D721Med (cell line): ENCODE measurements around the gene LMOD3.

Experiments
- DNase-seq: peaks from one replicate; pipeline ENCODE4 v3.0.0; 2011; ENCODE audit warnings: low spot score; ENCODE audit not compliant: insufficient read length
- FAIRE-seq: peaks from 2 replicates; lab custom pipeline; 2011; peaks lifted over from hg19 to GRCh38; lab: Jason Lieb, UNC
- CTCF ChIP-seq: IDR thresholded peaks from 2 replicates; pipeline ENCODE4 v1.5.1; 2012; ENCODE audit warnings: mild to moderate bottlenecking, control low read depth; ENCODE audit not compliant: insufficient read depth; ENCODE audit errors: missing control alignments

LMOD3 gene

GRCh38 chr3:69118555-69118954, 3.8 kb downstream of the LMOD3 start:
- no peak for FAIRE-seq
- TF ChIP-seq CTCF, result no peak
- DNase-seq, result no peak

DNA sequence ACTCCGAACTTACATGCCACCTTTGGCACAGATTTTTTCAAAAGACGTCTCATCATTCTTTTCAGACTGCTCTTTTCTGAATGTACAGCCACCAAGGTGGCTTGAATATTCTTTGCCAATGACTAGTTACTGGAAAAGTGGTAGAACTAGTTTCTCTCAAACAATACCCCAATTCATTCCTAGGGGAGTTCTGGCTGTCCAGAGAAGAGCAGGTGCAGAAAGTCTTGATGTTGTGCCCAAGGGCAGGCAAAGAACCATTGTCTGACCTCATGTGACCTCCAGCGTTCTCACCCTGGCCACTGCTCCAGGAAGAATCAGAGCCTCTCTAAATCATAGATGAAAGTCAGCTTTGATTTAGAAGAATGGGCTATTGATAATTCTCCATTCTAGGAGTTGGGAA, 5.5 kb downstream of the LMOD3 start:
- no peak for TF ChIP-seq CTCF
- no peak for FAIRE-seq
- no peak for DNase-seq

GRCh38 chr3:69116162-69116561, 6.2 kb downstream of the LMOD3 start:
- no peak for FAIRE-seq
- no peak for DNase-seq
- no peak for TF ChIP-seq CTCF

GRCh38 chr3:69115731-69116130, 6.7 kb downstream of the LMOD3 start:
- FAIRE-seq (no peak), DNase-seq (no peak)
- TF ChIP-seq CTCF, result no peak

DNA sequence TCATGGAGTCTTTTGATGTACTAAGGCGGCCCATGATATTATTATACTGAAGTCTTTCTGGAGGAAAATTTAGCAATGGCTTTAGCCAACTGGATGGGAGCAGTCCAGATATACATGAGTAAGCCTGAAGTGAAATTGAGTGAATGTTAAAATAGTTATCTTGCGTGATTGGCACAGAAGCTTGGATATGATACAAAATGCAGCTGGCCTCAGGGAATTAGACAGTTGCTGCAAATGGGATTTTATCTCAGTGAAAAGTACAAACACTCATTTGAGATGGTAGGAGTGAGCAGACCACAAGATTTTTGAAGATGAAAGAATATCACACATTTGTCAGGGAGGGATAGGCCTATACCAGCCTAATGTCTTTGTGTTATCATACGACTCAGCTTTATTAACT, 8.9 kb downstream of the LMOD3 start:
- DNase-seq (no peak), FAIRE-seq (no peak)
- no peak for TF ChIP-seq CTCF

- FAIRE-seq (no peak), DNase-seq (no peak)
- TF ChIP-seq CTCF, result no peak
These were observed 11.4 kb downstream of the LMOD3 start for GRCh38 chr3:69110941-69111546.

GRCh38 chr3:69108811-69109210, 13.6 kb downstream of the LMOD3 start:
- DNase-seq (no peak), FAIRE-seq (no peak)
- no peak for TF ChIP-seq CTCF
